ENCODE data around the gene IL6ST. TPM values are rescaled to one million over a fixed set of nuclear protein-coding genes. Genes with fewer than 3 reads are reported as not detected.

IL6ST gene
- total RNA-seq, 1 experiment from 2014 or later: 181 TPM

DNA sequence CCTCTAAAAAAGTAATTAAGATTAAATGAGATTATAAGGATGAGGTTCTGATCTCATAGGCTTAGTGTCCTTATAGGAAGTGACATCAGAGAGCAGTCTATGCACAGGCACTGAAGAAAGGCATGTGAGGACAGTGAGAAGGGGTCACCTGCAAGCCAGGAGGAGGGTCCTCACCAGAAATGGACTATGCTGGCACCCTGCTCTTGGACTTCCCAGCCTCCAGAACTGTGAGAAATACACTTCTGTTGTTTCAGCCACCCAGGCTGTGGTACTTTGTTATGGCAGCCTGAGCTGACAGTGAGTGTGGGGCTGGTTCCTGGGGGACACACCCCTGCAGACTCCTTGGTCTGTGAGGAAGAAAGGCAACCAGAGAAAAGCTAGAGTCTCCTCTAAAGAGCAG, 34.7 kb upstream of the IL6ST start:
- ATAC-seq: peak; percentile 49

GRCh38 chr5:56028708-56029107, 33.9 kb upstream of the IL6ST start:
- no peak for ATAC-seq
- H3K27me3 ChIP-seq (ENCODE audit: control insufficient read depth, insufficient read depth, low read length): no peaks in the 10 kb centered on the region
- no peaks in the 10 kb centered on the region for H3K36me3 ChIP-seq (ENCODE audit: control insufficient read depth, insufficient read depth, low read length)
- H3K9me3 ChIP-seq (ENCODE audit: control insufficient read depth, insufficient read depth, low read depth, low read length): no peaks in the 10 kb centered on the region
- intact Hi-C loops (cut with micrococcal nuclease; ENCODE audit: unreplicated experiment) (no loop called here), in situ Hi-C loops (cut with HindIII; ENCODE audit: low pct_unique_long_range_greater_than_20kb, low sequenced_read_pairs) (no loop called here)
- H3K4me1 ChIP-seq (ENCODE audit: control insufficient read depth, insufficient read depth, low read length): no peaks in the 10 kb centered on the region
- no peak overlapping the region for H3K27ac ChIP-seq (ENCODE audit: low read length)
- ChIA-PET CTCF (no interaction called here), POLR2A (no interaction called here)
- H3K4me3 ChIP-seq (ENCODE audit: low read depth in 2 of 2, low read length in 2 of 2): no peak overlapping the region
- DNase-seq (ENCODE audit: low read depth, low spot score): no peak
- BruUV-seq (replicated peaks): no TSS peak
- TF ChIP-seq, protein P1, sequence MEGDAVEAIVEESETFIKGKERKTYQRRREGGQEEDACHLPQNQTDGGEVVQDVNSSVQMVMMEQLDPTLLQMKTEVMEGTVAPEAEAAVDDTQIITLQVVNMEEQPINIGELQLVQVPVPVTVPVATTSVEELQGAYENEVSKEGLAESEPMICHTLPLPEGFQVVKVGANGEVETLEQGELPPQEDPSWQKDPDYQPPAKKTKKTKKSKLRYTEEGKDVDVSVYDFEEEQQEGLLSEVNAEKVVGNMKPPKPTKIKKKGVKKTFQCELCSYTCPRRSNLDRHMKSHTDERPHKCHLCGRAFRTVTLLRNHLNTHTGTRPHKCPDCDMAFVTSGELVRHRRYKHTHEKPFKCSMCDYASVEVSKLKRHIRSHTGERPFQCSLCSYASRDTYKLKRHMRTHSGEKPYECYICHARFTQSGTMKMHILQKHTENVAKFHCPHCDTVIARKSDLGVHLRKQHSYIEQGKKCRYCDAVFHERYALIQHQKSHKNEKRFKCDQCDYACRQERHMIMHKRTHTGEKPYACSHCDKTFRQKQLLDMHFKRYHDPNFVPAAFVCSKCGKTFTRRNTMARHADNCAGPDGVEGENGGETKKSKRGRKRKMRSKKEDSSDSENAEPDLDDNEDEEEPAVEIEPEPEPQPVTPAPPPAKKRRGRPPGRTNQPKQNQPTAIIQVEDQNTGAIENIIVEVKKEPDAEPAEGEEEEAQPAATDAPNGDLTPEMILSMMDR (IDR thresholded peaks at IDR 0.05): no peak
- TF ChIP-seq POLR2AphosphoS5 (IDR thresholded peaks at IDR 0.05; ENCODE audit: low read depth, low read length) (no peak), TCF7L2 (IDR thresholded peaks at IDR 0.05; ENCODE audit: low read depth, low read length) (no peak), SIN3A (IDR thresholded peaks at IDR 0.05; ENCODE audit: borderline replicate concordance, insufficient read depth, low read depth, low read length) (no peak)
- TF ChIP-seq, protein P2, sequence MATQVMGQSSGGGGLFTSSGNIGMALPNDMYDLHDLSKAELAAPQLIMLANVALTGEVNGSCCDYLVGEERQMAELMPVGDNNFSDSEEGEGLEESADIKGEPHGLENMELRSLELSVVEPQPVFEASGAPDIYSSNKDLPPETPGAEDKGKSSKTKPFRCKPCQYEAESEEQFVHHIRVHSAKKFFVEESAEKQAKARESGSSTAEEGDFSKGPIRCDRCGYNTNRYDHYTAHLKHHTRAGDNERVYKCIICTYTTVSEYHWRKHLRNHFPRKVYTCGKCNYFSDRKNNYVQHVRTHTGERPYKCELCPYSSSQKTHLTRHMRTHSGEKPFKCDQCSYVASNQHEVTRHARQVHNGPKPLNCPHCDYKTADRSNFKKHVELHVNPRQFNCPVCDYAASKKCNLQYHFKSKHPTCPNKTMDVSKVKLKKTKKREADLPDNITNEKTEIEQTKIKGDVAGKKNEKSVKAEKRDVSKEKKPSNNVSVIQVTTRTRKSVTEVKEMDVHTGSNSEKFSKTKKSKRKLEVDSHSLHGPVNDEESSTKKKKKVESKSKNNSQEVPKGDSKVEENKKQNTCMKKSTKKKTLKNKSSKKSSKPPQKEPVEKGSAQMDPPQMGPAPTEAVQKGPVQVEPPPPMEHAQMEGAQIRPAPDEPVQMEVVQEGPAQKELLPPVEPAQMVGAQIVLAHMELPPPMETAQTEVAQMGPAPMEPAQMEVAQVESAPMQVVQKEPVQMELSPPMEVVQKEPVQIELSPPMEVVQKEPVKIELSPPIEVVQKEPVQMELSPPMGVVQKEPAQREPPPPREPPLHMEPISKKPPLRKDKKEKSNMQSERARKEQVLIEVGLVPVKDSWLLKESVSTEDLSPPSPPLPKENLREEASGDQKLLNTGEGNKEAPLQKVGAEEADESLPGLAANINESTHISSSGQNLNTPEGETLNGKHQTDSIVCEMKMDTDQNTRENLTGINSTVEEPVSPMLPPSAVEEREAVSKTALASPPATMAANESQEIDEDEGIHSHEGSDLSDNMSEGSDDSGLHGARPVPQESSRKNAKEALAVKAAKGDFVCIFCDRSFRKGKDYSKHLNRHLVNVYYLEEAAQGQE (IDR thresholded peaks at IDR 0.05; ENCODE audit: insufficient read depth in 1 of 2, low read depth in 2 of 2, low read length in 1 of 2): no peak

More for the DNA sequence above, 34.7 kb upstream of the IL6ST start:
- POLR2A ChIA-PET: no interaction called here
- CTCF ChIA-PET: no interaction called here
- intact Hi-C loops (cut with micrococcal nuclease; ENCODE audit: unreplicated experiment) (no loop called here), in situ Hi-C loops (cut with HindIII; ENCODE audit: low pct_unique_long_range_greater_than_20kb, low sequenced_read_pairs) (no loop called here)
- Histone ChIP-seq H3K27ac (ENCODE audit: low read length) (peak overlapping the region; percentile 54), H3K4me1 (ENCODE audit: control insufficient read depth, insufficient read depth, low read length) (no peaks in the 10 kb centered on the region), H3K27me3 (ENCODE audit: control insufficient read depth, insufficient read depth, low read length) (no peaks in the 10 kb centered on the region), H3K36me3 (ENCODE audit: control insufficient read depth, insufficient read depth, low read length) (no peaks in the 10 kb centered on the region), H3K9me3 (ENCODE audit: control insufficient read depth, insufficient read depth, low read depth, low read length) (no peaks in the 10 kb centered on the region), H3K4me3 (ENCODE audit: low read depth in 2 of 2, low read length in 2 of 2) (no peak overlapping the region)
- TF ChIP-seq, protein P2 (IDR thresholded peaks at IDR 0.05; ENCODE audit: insufficient read depth in 1 of 2, low read depth in 2 of 2, low read length in 1 of 2): no peak
- TF ChIP-seq POLR2AphosphoS5 (IDR thresholded peaks at IDR 0.05; ENCODE audit: low read depth, low read length) (no peak), SIN3A (IDR thresholded peaks at IDR 0.05; ENCODE audit: borderline replicate concordance, insufficient read depth, low read depth, low read length) (no peak), TCF7L2 (IDR thresholded peaks at IDR 0.05; ENCODE audit: low read depth, low read length) (no peak)
- TF ChIP-seq, protein P1 (IDR thresholded peaks at IDR 0.05): no peak
- DNase-seq (ENCODE audit: low read depth, low spot score): no peak
- no TSS peak for BruUV-seq (replicated peaks)

Measured in Panc1 (cell line).